IgD-negative memory B cell (primary cell): ENCODE data around the gene TIAM2. TPM values are rescaled to one million over a fixed set of nuclear protein-coding genes. Genes with fewer than 3 reads are reported as not detected.

Experiments
- H3K27ac Mint-ChIP-seq, 3 donors: one replicate each; pipeline ENCODE4 v1.8.0; 2020 to 2022; ENCODE audit warnings: mild to moderate bottlenecking in 3 of 3, mixed read lengths in 3 of 3, moderate library complexity in 1 of 3
- H3K27me3 Mint-ChIP-seq: one replicate; pipeline ENCODE4 v1.8.0; 2021; ENCODE audit warnings: mixed read lengths
- H3K36me3 Mint-ChIP-seq: one replicate; pipeline ENCODE4 v1.8.0; 2020; ENCODE audit warnings: mild to moderate bottlenecking, mixed read lengths
- H3K4me1 Mint-ChIP-seq, 3 donors: one replicate each; pipeline ENCODE4 v1.8.0; 2020 to 2022; ENCODE audit warnings: mixed read lengths in 3 of 3, mild to moderate bottlenecking in 1 of 3
- H3K4me3 Mint-ChIP-seq, 4 donors: one replicate each; pipeline ENCODE4 v1.8.0; 2020 to 2022; ENCODE audit warnings: mild to moderate bottlenecking in 4 of 4, mixed read lengths in 4 of 4, moderate library complexity in 3 of 4
- H3K9me3 Mint-ChIP-seq, 3 donors: one replicate each; pipeline ENCODE4 v1.8.0; 2020 to 2021; ENCODE audit warnings: mixed read lengths in 3 of 3, mild to moderate bottlenecking in 1 of 3
- polyA plus RNA-seq: library from polyadenylated mRNA; unstranded; fragments of 300-500 nt; fragmentation: Illumina TruSeq; gene quantifications from one replicate; pipeline ENCODE4 v1.2.3, GENCODE V29; 2021

The TIAM2 gene
- polyA plus RNA-seq, 1 donor from 2014 or later = 5.8 TPM

GRCh38 chr6:155245193-155245592 is 250.1 kb downstream of the TIAM2 start:
- H3K36me3 Mint-ChIP-seq = peaks cover 5% of the 10 kb centered on the region
- H3K27ac Mint-ChIP-seq = peak overlapping the region in 1 of 3 donors; percentile 59

GRCh38 chr6:155245831-155246230 is 250.7 kb downstream of the TIAM2 start:
- Mint-ChIP-seq H3K4me3 (no peak overlapping the region), H3K36me3 (peaks cover 5% of the 10 kb centered on the region), H3K4me1 (peaks cover 0 to 7% (median 5%) of the 10 kb centered on the region in 3 donors), H3K9me3 (no peaks in the 10 kb centered on the region), H3K27ac (peak overlapping the region in 1 of 3 donors; percentile 71), H3K27me3 (no peaks in the 10 kb centered on the region)

More at GRCh38 chr6:155245193-155245592, 250.1 kb downstream of the TIAM2 start:
- no peaks in the 10 kb centered on the region for H3K27me3 Mint-ChIP-seq
- H3K4me3 Mint-ChIP-seq = no peak overlapping the region
- H3K9me3 Mint-ChIP-seq = no peaks in the 10 kb centered on the region
- peaks cover 0 to 9% (median 5%) of the 10 kb centered on the region in 3 donors for H3K4me1 Mint-ChIP-seq

- Mint-ChIP-seq H3K4me1 (peaks cover 0 to 5% (median 5%) of the 10 kb centered on the region in 3 donors), H3K27me3 (no peaks in the 10 kb centered on the region), H3K36me3 (peaks cover 5% of the 10 kb centered on the region), H3K9me3 (no peaks in the 10 kb centered on the region), H3K4me3 (no peak overlapping the region), H3K27ac (no peak overlapping the region)
Observed at GRCh38 chr6:155246825-155247224, 251.7 kb downstream of the TIAM2 start.

GRCh38 chr6:155247618-155248007 is 252.5 kb downstream of the TIAM2 start:
- Mint-ChIP-seq H3K36me3 (peaks cover 5% of the 10 kb centered on the region), H3K4me3 (no peak overlapping the region), H3K27ac (peak overlapping the region in 1 of 3 donors; percentile 10), H3K4me1 (peaks cover 0 to 5% (median 5%) of the 10 kb centered on the region in 3 donors), H3K9me3 (no peaks in the 10 kb centered on the region), H3K27me3 (no peaks in the 10 kb centered on the region)

- H3K27me3 Mint-ChIP-seq = no peaks in the 10 kb centered on the region
- peaks cover 5% of the 10 kb centered on the region for H3K36me3 Mint-ChIP-seq
- H3K27ac Mint-ChIP-seq = peak overlapping the region in 2 of 3 donors; percentile 24 to 69
Observed at GRCh38 chr6:155248008-155249001, 253.2 kb downstream of the TIAM2 start.

GRCh38 chr6:155250701-155251381 is 255.7 kb downstream of the TIAM2 start:
- no peak overlapping the region for H3K4me3 Mint-ChIP-seq
- peaks cover 0 to 5% (median 5%) of the 10 kb centered on the region in 3 donors for H3K4me1 Mint-ChIP-seq
- no peaks in the 10 kb centered on the region for H3K27me3 Mint-ChIP-seq
- no peak overlapping the region for H3K27ac Mint-ChIP-seq
- H3K36me3 Mint-ChIP-seq = peaks cover 3% of the 10 kb centered on the region
- H3K9me3 Mint-ChIP-seq = no peaks in the 10 kb centered on the region

More at GRCh38 chr6:155248008-155249001, 253.2 kb downstream of the TIAM2 start:
- no peaks in the 10 kb centered on the region for H3K9me3 Mint-ChIP-seq
- H3K4me1 Mint-ChIP-seq = peaks cover 0 to 5% (median 5%) of the 10 kb centered on the region in 3 donors
- no peak overlapping the region for H3K4me3 Mint-ChIP-seq

- Mint-ChIP-seq H3K4me1 (peaks cover 0 to 5% (median 3%) of the 10 kb centered on the region in 3 donors), H3K9me3 (no peaks in the 10 kb centered on the region), H3K27me3 (no peaks in the 10 kb centered on the region), H3K36me3 (no peaks in the 10 kb centered on the region), H3K4me3 (no peak overlapping the region), H3K27ac (no peak overlapping the region)
Observed at GRCh38 chr6:155252581-155252980, 257.5 kb downstream of the TIAM2 start.

GRCh38 chr6:155253337-155253736 is 258.2 kb downstream of the TIAM2 start:
- Mint-ChIP-seq H3K27me3 (no peaks in the 10 kb centered on the region), H3K4me3 (no peak overlapping the region), H3K36me3 (peaks cover 2% of the 10 kb centered on the region), H3K9me3 (no peaks in the 10 kb centered on the region), H3K4me1 (peaks cover 0 to 3% (median 3%) of the 10 kb centered on the region in 3 donors), H3K27ac (peak overlapping the region in 1 of 3 donors; percentile 9)

GRCh38 chr6:155254139-155254538 is 259.0 kb downstream of the TIAM2 start:
- Mint-ChIP-seq H3K4me3 (no peak overlapping the region), H3K27ac (no peak overlapping the region), H3K36me3 (peaks cover 4% of the 10 kb centered on the region), H3K27me3 (no peaks in the 10 kb centered on the region), H3K4me1 (no peaks in the 10 kb centered on the region), H3K9me3 (no peaks in the 10 kb centered on the region)

- H3K36me3 Mint-ChIP-seq = peaks cover 4% of the 10 kb centered on the region
- no peaks in the 10 kb centered on the region for H3K27me3 Mint-ChIP-seq
- H3K9me3 Mint-ChIP-seq = no peaks in the 10 kb centered on the region
- H3K4me3 Mint-ChIP-seq = no peak overlapping the region
- peaks cover 2 to 5% (median 3%) of the 10 kb centered on the region in 3 donors for H3K4me1 Mint-ChIP-seq
- H3K27ac Mint-ChIP-seq = no peak overlapping the region
Observed at GRCh38 chr6:155256122-155256795, 261.1 kb downstream of the TIAM2 start.

GRCh38 chr6:155257796-155258195 is 262.7 kb downstream of the TIAM2 start:
- Mint-ChIP-seq H3K4me3 (no peak overlapping the region), H3K27me3 (no peaks in the 10 kb centered on the region), H3K36me3 (peaks cover 4% of the 10 kb centered on the region), H3K4me1 (peaks cover 13% of the 10 kb centered on the region in 3 donors), H3K27ac (no peak overlapping the region), H3K9me3 (no peaks in the 10 kb centered on the region)

- Mint-ChIP-seq H3K27me3 (no peaks in the 10 kb centered on the region), H3K36me3 (peaks cover 4% of the 10 kb centered on the region), H3K27ac (no peak overlapping the region), H3K9me3 (no peaks in the 10 kb centered on the region), H3K4me3 (no peak overlapping the region), H3K4me1 (peaks cover 13 to 15% (median 14%) of the 10 kb centered on the region in 3 donors)
Observed at GRCh38 chr6:155259204-155259603, 264.1 kb downstream of the TIAM2 start.

GRCh38 chr6:155259897-155260296 is 264.8 kb downstream of the TIAM2 start:
- no peaks in the 10 kb centered on the region for H3K9me3 Mint-ChIP-seq
- peaks cover 13 to 18% (median 18%) of the 10 kb centered on the region in 3 donors for H3K4me1 Mint-ChIP-seq
- H3K27me3 Mint-ChIP-seq = no peaks in the 10 kb centered on the region
- no peak overlapping the region for H3K4me3 Mint-ChIP-seq
- H3K36me3 Mint-ChIP-seq = peaks cover 8% of the 10 kb centered on the region
- no peak overlapping the region for H3K27ac Mint-ChIP-seq

GRCh38 chr6:155260686-155261085 is 265.6 kb downstream of the TIAM2 start:
- H3K9me3 Mint-ChIP-seq = no peaks in the 10 kb centered on the region
- H3K36me3 Mint-ChIP-seq = peaks cover 8% of the 10 kb centered on the region
- no peaks in the 10 kb centered on the region for H3K27me3 Mint-ChIP-seq
- no peak overlapping the region for H3K4me3 Mint-ChIP-seq
- H3K27ac Mint-ChIP-seq = peak overlapping the region in 1 of 3 donors; percentile 6
- H3K4me1 Mint-ChIP-seq = peaks cover 13 to 18% (median 18%) of the 10 kb centered on the region in 3 donors
